Hepatocyte (in vitro differentiated cells): ENCODE results near the gene RIC8B.

ENCODE experiments used
- EZH2 ChIP-seq: fragments of 200-600 bp; sonication (generic); IDR thresholded peaks from 2 replicates; pipeline ENCODE4 v1.6.1; 2016; ENCODE audit warnings: antibody characterized with exemption, mild to moderate bottlenecking, borderline replicate concordance
- EZH2phosphoT487 ChIP-seq: fragments of 200-600 bp; sonication (generic); IDR thresholded peaks from one replicate; pipeline ENCODE4 v1.6.1; 2018; ENCODE audit warnings: antibody characterized with exemption, mild to moderate bottlenecking, low read depth, moderate library complexity; ENCODE audit not compliant: unreplicated experiment, severe bottlenecking
- TF ChIP-seq, protein P1 (sequence below): fragments of 200-600 bp; sonication (generic); IDR thresholded peaks from 2 replicates; pipeline ENCODE4 v1.5.1; 2016; ENCODE audit warnings: antibody characterized with exemption, mild to moderate bottlenecking; ENCODE audit not compliant: poor library complexity

DNA sequence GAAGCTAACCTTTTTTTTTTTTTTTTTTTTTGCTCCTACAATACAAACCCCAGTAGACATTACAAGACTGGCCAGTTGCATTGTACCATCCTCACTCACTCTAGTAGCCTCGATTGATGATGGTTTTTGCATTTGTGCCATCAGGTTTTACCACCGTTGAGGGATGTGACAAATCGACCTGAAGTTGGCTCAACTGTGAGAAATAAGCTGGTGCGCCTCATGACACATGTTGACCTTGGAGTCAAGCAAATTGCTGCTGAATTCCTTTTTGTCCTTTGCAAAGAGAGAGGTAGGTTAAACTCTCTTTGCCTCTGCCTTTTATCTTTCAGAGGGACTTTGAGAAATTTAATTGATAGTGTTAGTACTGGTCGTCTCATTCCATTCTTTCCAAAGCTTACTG is 76.8 kb downstream of the RIC8B start:
- TF ChIP-seq, protein P1, sequence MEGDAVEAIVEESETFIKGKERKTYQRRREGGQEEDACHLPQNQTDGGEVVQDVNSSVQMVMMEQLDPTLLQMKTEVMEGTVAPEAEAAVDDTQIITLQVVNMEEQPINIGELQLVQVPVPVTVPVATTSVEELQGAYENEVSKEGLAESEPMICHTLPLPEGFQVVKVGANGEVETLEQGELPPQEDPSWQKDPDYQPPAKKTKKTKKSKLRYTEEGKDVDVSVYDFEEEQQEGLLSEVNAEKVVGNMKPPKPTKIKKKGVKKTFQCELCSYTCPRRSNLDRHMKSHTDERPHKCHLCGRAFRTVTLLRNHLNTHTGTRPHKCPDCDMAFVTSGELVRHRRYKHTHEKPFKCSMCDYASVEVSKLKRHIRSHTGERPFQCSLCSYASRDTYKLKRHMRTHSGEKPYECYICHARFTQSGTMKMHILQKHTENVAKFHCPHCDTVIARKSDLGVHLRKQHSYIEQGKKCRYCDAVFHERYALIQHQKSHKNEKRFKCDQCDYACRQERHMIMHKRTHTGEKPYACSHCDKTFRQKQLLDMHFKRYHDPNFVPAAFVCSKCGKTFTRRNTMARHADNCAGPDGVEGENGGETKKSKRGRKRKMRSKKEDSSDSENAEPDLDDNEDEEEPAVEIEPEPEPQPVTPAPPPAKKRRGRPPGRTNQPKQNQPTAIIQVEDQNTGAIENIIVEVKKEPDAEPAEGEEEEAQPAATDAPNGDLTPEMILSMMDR = no peak
- TF ChIP-seq EZH2phosphoT487 (no peak), EZH2 (no peak)
